Activated CD8-positive, alpha-beta T cell treated with anti-CD3 and anti-CD28 coated beads, Interleukin-2, amount 10 ng/mL, durations not matched to agents 7 days and 5 days (primary cell): ENCODE results near the gene MGAT2. TPM values are rescaled to one million over a fixed set of nuclear protein-coding genes. Genes with fewer than 3 reads are reported as not detected.
"Not testable (repeated sequence)": the region's sequence is repeated elsewhere in the genome, so short reads cannot be mapped to it uniquely, and the experiment has no call there.

ENCODE experiments used
- ATAC-seq: fragments of 150-1000 bp; cut with Tn5 transposase; one replicate; pipeline ENCODE4 v1.10.0; 2021; ENCODE audit warnings: moderate library complexity
- CTCF ChIA-PET: fragments of 350-600 bp; sonication (Branson Sonifier 250); formaldehyde crosslinking; loops from one replicate; lab custom pipeline; 2021; ENCODE audit warnings: antibody characterized with exemption; lab: Charles Lee
- POLR2A ChIA-PET: fragments of 350-600 bp; sonication (Branson Sonifier 250); formaldehyde crosslinking; loops from one replicate; lab custom pipeline; 2021; ENCODE audit warnings: antibody characterized with exemption; lab: Charles Lee
- DNase-seq: peaks from one replicate; pipeline ENCODE4 v3.0.0-alpha.2; 2020
- H3K27ac Mint-ChIP-seq: one replicate; pipeline ENCODE4 v1.8.0; 2021; ENCODE audit warnings: mild to moderate bottlenecking, mixed read lengths
- H3K27me3 Mint-ChIP-seq: one replicate; pipeline ENCODE4 v1.8.0; 2021; ENCODE audit warnings: low read depth, mixed read lengths
- H3K36me3 Mint-ChIP-seq: one replicate; pipeline ENCODE4 v1.8.0; 2021; ENCODE audit warnings: low read depth, mixed read lengths
- H3K4me1 Mint-ChIP-seq: one replicate; pipeline ENCODE4 v1.8.0; 2021; ENCODE audit warnings: low read depth, mixed read lengths
- H3K4me3 Mint-ChIP-seq: one replicate; pipeline ENCODE4 v1.8.0; 2021; ENCODE audit warnings: mild to moderate bottlenecking, mixed read lengths
- H3K9me3 Mint-ChIP-seq: one replicate; pipeline ENCODE4 v1.8.0; 2022; ENCODE audit warnings: mixed read lengths; ENCODE audit not compliant: insufficient read depth
- total RNA-seq, 2 experiments: library from RNA; stranded (reverse); gene quantifications; one replicate each; pipeline ENCODE4 v1.2.3, GENCODE V29; 2021

MGAT2 gene
- 10 to 100 TPM; 55.1 to 57.4 TPM for total RNA-seq

DNA sequence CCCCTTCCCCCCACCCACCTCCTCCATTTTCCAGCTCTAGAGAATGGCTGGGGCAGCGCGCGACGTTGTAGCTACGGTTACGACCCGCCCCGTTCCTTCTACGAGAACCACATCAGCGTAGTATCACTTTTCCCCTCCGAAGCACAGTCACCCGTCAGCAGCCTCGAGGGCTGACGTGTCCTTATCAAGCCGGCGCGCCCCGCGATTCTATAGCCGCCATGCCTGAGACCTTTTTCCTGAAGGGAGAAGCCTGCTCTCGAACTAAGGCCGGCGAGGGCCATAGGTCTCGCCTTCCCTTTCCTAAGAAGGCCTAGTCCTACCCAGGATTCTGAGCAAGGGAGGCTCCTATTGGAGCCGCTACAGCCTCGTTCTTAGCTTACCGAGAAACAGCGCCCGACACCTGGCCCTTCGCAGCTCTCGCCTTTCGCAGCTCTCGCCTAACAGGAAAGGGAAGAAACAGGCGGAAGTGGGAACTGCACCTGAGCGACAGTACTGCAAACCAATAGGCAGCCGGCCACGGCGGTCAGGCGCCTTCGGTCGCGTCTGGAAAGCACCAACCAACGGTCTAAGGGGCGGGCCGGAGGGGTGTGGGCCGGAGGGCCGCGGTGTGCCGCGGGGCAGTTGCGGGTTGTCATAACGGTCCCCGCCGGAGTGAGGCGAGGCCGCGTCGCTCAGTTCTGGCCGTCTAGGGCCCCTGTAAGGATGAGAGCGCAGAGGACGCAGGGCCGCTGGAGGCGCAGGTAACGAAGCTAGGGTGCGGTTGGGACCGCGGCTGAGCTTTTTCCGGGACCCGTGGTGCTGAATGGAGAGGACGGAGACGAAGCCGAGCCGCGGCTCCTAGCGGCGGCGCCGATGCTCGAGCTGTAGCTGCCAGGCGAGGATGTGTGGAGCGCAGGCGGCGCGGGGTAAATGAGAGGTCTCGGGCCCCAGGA, at the start of gene MGAT2, which contains the start of gene RPL36AL:
TSS of gene MGAT2 (plus strand) at position 618 of the 932 bp plus-strand sequence. CDS start 470 bp downstream, outside the sequence.
TSS of gene RPL36AL (minus strand) at position 445 of the 932 bp plus-strand sequence. CDS start 1,522 bp downstream, outside the sequence.
- Mint-ChIP-seq H3K27me3 (no peaks in the 10 kb centered on the region), H3K4me3 (peak within 1 kb of the TSS; percentile 93), H3K36me3 (peaks cover 74% of the 10 kb centered on the region), H3K27ac (peak within 1 kb of the TSS; percentile 96), H3K9me3 (no peaks in the 10 kb centered on the region), H3K4me1 (peaks cover 58% of the 10 kb centered on the region)
- ATAC-seq (peak; percentile 91), DNase-seq (peak; percentile 97)
- CTCF ChIA-PET, result interaction anchor here (0.6 to 6.7 kb wide), 23 partner anchors 9 to 381 kb away, joined by 3 to 118 read pairs (median 4); partner anchors contain the start of genes DNAAF2, KLHDC1, KLHDC2 and LRR1
- POLR2A ChIA-PET, result interaction anchor here (0.6 to 5.5 kb wide), 22 partner anchors 8 to 923 kb away, joined by 3 to 73 read pairs (median 6); partner anchors contain the start of genes DMAC2L, DNAAF2, KLHDC2 and L2HGDH

DNA sequence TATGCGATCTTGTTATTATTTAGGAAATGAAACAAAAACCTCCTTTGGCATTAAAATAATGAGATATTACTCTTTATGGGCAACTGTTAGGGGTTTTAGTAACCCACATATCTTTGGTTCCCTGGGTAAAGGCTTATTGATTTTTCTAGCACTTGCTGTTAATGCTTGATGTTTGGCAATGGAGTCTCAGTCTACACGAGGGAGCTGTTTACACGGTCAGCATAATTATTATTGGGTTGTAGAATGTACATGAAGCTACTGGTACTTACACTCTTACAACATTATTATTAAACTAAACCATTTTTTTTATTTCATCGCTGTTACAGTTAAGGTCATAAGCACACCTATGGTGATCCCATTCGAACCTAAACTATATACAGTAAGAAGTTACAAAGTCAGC, 46.6 kb upstream of the MGAT2 start:
- peaks cover 6% of the 10 kb centered on the region for H3K4me1 Mint-ChIP-seq
- DNase-seq, result no peak
- no peak for ATAC-seq
- no peaks in the 10 kb centered on the region for H3K27me3 Mint-ChIP-seq
- no peak overlapping the region for H3K4me3 Mint-ChIP-seq
- H3K9me3 Mint-ChIP-seq, result peaks cover 4% of the 10 kb centered on the region
- CTCF ChIA-PET, result no interaction called here
- H3K36me3 Mint-ChIP-seq, result peaks cover 55% of the 10 kb centered on the region
- no peak overlapping the region for H3K27ac Mint-ChIP-seq
- POLR2A ChIA-PET, result no interaction called here

DNA sequence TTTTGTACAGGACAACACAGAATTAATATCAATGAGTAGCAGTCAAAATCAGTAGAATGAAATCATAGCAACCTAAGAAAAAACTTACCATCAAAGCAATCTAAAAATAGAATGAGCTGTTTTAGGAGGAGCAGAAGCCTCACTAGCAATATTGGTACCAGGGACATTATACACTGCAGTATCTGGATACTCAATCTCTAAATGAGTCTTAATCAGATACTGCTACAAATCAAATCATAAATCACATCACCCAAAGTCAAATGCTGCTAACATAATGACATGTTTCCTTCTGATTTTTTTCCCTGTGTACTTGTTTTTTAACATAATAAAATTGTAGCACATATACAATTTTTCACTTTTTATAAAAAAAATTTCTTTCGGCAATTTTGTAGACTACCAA, 42.5 kb upstream of the MGAT2 start:
- no peak overlapping the region for H3K4me3 Mint-ChIP-seq
- H3K27ac Mint-ChIP-seq, result peak overlapping the region; percentile 56
- POLR2A ChIA-PET, result interaction anchor here (0.6 to 1.8 kb wide), 2 partner anchors 8 to 170 kb away, joined by 3 to 7 read pairs; partner anchors contain the start of gene RPS29
- peaks cover 28% of the 10 kb centered on the region for H3K4me1 Mint-ChIP-seq
- CTCF ChIA-PET, result interaction anchor here (0.6 kb wide), 1 partner anchor 54 kb away, joined by 3 read pairs; no protein-coding TSS in a partner anchor
- no peaks in the 10 kb centered on the region for H3K27me3 Mint-ChIP-seq
- H3K9me3 Mint-ChIP-seq, result no peaks in the 10 kb centered on the region
- DNase-seq (no peak), ATAC-seq (no peak)
- peaks cover 67% of the 10 kb centered on the region for H3K36me3 Mint-ChIP-seq

DNA sequence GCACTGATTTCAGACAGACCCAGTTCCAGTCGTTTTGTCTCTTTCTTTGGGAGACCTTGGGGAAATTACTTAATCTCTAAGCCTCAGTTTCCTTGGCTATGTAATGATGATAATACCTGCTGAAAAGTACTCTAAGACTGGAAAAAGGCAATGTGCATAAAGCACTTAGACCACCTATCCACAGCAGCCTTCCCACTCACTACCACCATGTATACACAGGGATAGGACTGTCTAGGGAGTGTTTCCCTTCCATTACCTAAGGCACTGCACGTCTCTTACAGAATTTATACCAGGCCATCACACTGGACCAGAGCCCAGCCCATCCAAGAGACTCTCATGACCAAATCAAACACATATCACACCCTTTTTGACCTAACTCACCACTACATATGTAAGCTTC, 40.8 kb upstream of the MGAT2 start:
- POLR2A ChIA-PET, result interaction anchor here (0.7 to 1.8 kb wide), 3 partner anchors 14 to 187 kb away, joined by 3 to 5 read pairs (median 4); partner anchors contain the start of genes MGAT2 and RPL36AL
- H3K4me3 Mint-ChIP-seq, result no peak overlapping the region
- H3K36me3 Mint-ChIP-seq, result peaks cover 71% of the 10 kb centered on the region
- H3K27ac Mint-ChIP-seq, result no peak overlapping the region
- CTCF ChIA-PET, result interaction anchor here (1.5 kb wide), 1 partner anchor 118 kb away, joined by 6 read pairs; no protein-coding TSS in a partner anchor
- H3K4me1 Mint-ChIP-seq, result peaks cover 41% of the 10 kb centered on the region
- no peak for ATAC-seq
- H3K9me3 Mint-ChIP-seq, result no peaks in the 10 kb centered on the region
- no peaks in the 10 kb centered on the region for H3K27me3 Mint-ChIP-seq
- no peak for DNase-seq

DNA sequence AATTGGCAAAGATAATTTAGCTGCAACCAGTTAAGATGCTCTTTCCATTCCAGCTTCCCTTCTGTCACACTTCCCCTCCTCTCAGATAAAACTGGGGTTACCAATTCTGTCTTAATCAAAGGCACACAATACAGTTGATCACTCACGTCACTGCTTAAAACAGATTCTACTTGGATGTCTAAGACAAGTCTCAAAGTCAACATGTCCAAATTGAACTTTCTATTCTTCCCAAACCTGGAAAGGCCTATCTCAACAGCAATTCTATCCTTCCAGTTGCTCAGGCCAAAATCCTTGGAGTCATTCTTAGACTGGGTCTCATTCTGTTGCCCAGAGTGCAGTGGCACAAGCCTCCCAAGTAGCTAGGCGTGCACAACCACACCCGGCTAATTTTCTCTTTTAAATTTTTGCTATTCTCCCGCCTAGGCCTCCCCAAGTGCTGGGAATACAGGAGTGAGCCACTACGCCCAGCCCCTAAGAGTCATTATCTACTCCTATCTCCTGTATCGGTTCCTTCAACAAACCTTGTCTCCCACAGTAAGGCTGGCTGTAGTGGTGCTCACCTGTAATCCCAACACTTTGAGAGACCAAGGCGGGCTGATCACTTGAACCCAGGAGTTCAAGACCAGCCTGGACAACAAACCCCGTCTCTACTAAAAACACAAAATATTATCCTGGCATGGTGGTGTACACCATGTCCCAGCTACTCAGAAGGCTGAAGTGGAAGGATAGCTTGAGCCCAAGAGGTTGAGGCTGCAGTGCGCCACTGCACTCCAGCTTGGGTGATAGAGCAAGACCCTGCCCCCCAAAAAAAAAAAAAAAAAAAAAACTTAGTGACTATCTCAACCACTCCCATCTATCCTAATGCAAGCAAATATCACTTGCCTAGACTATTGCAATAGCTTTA, 39.1 kb upstream of the MGAT2 start:
- no peak overlapping the region for H3K4me3 Mint-ChIP-seq
- DNase-seq, result no peak
- CTCF ChIA-PET, result interaction anchor here (1.5 kb wide), 1 partner anchor 120 kb away, joined by 6 read pairs; no protein-coding TSS in a partner anchor

DNA sequence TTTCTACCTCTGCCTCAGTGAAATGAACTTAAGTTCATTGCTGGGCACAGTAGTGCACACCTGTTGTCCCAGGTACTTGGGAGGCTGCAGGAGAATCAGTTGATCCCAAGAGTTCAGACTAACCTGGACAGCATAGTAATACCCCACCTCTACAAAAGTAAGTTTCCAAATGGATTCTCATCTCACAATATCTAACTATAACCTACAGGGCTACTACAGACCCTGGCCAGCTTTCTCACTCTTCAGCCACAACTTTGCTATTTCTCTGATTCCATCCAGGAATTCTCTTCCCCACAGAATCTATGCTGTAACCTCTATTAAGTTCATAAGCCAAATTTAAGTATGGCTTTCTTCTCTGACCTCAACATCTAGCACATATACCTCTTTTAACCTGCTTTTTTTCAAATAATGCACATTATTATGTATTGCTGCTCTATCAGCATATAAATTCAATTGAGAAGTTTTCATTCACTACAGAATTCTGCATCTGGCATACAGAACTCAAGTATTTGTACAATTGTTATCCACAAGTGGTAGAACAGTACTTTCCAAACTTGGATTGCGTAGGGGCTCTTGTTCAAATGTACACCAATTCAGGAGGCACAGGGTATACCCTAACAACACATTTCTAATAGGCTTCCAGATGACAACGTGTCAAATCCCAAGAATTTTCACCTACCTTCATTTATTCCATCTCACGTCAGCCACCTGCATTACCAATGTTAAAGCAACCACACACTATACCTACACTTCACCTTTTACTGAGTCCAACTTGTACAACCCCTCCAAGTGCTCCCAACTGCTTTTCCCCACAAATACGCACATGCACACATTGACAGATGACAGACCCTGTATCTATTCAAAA, 38.3 kb upstream of the MGAT2 start:
- Mint-ChIP-seq H3K4me1 (peaks cover 48% of the 10 kb centered on the region), H3K27me3 (no peaks in the 10 kb centered on the region), H3K27ac (peak overlapping the region; percentile 43), H3K36me3 (peaks cover 73% of the 10 kb centered on the region), H3K9me3 (no peaks in the 10 kb centered on the region), H3K4me3 (no peak overlapping the region)
- no peak for ATAC-seq
- DNase-seq, result no peak
- POLR2A ChIA-PET, result interaction anchor here (0.9 to 1.0 kb wide), 2 partner anchors 13 to 32 kb away, joined by 3 read pairs; no protein-coding TSS in a partner anchor
- CTCF ChIA-PET, result no interaction called here

More for the DNA sequence above, 39.1 kb upstream of the MGAT2 start:
- ATAC-seq, result no peak
- peaks cover 80% of the 10 kb centered on the region for H3K36me3 Mint-ChIP-seq
- H3K27ac Mint-ChIP-seq, result no peak overlapping the region
- H3K4me1 Mint-ChIP-seq, result peaks cover 43% of the 10 kb centered on the region
- POLR2A ChIA-PET, result interaction anchor here (0.9 kb wide), 1 partner anchor 31 kb away, joined by 3 read pairs; no protein-coding TSS in a partner anchor
- no peaks in the 10 kb centered on the region for H3K27me3 Mint-ChIP-seq
- no peaks in the 10 kb centered on the region for H3K9me3 Mint-ChIP-seq

DNA sequence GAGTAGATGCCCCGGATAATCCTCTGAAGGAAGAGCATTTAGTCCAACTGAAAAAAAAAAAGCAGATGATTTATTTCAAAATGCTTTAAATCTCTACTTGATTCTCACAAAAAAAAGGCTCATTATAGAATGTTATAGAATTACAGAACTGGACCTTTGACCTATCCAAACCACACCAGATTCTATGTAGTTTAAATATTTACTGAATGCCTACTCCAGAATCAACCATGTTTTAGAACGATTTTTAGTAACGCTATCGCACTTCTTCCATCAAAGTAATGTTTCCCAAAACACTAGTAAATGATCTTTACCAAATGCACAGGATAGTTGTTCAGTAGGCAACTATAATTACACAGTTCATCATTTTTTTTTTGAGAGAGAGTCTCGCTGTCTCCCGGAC, 37.0 kb upstream of the MGAT2 start:
- Mint-ChIP-seq H3K27me3 (no peaks in the 10 kb centered on the region), H3K4me3 (peak overlapping the region; percentile 81), H3K4me1 (peaks cover 50% of the 10 kb centered on the region), H3K27ac (peak overlapping the region; percentile 83), H3K9me3 (no peaks in the 10 kb centered on the region), H3K36me3 (peaks cover 64% of the 10 kb centered on the region)
- DNase-seq (no peak), ATAC-seq (no peak)
- POLR2A ChIA-PET, result interaction anchor here (0.9 to 1.4 kb wide), 3 partner anchors 12 to 941 kb away, joined by 3 read pairs; no protein-coding TSS in a partner anchor
- CTCF ChIA-PET, result interaction anchor here (1.6 kb wide), 1 partner anchor 122 kb away, joined by 5 read pairs; no protein-coding TSS in a partner anchor

DNA sequence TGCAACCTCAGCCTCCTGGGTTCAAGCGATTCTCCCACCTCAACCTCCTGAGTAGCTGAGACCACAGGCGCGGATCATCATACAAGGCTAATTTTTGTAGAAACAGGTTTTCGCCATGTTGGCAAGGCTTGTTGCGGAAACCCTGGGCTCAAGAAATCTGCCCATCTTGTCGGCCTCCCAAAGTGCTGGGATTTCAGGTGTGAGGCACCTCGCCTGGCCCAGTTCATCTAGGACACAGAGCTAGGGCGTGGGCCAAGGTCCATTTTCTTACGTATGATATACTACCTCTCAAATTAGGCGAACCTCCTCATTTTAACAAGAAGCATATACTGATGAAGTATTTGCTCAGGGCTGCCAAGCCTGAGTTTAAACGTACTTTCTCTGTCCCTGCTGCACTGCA, 36.5 kb upstream of the MGAT2 start:
- Mint-ChIP-seq H3K4me1 (peaks cover 46% of the 10 kb centered on the region), H3K4me3 (peak overlapping the region; percentile 81), H3K27ac (peak overlapping the region; percentile 83), H3K9me3 (no peaks in the 10 kb centered on the region), H3K36me3 (peaks cover 64% of the 10 kb centered on the region), H3K27me3 (no peaks in the 10 kb centered on the region)
- ChIA-PET CTCF (interaction anchor here (1.6 kb wide), 1 partner anchor 122 kb away, joined by 5 read pairs; no protein-coding TSS in a partner anchor), POLR2A (interaction anchor here (1.4 to 5.0 kb wide), 2 partner anchors 37 to 39 kb away, joined by 3 to 73 read pairs; partner anchors contain the start of genes MGAT2 and RPL36AL)
- no peak for DNase-seq
- no peak for ATAC-seq

DNA sequence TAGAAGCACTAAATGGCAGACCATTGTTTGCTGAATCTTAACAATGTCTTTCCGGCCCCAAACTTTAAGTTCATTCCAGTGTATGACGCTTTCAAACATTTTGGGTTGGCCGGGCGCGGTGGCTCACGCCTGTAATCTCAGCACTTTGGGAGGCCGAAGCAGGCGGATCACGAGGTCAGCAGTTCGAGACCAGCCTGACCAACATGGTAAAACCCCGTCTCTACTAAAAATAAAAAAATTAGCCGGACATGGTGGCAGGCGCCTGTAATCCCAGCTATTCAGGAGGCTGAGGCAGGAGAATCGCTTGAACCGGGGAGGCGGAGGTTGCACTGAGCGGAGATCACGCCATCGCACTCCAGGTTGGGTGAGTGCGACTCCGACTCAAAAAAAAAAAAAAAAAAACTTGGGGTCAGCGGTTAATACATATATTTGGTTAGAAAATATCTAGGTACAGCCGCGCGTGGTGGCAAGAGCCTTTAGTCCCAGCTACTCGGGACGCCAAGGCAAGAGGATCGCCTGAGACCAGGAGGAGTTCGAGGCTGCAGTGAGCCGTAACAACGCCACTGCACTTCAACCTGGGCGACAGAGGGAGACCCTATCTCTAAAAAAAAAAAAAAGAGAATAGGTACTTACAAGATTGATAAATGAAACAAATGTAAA, 35.5 kb upstream of the MGAT2 start:
- H3K4me3 Mint-ChIP-seq, result peak overlapping the region; percentile 81
- ATAC-seq, H3K27me3 Mint-ChIP-seq, H3K9me3 Mint-ChIP-seq: not testable (repeated sequence)
- peak overlapping the region; percentile 99 for H3K27ac Mint-ChIP-seq
- ChIA-PET CTCF (interaction anchor here (0.6 to 4.0 kb wide), 6 partner anchors 10 to 1236 kb away, joined by 3 to 45 read pairs (median 15); partner anchors contain the start of genes DNAAF2, LRR1, MGAT2 and RPL36AL), POLR2A (interaction anchor here (0.5 to 5.0 kb wide), 8 partner anchors 8 to 267 kb away, joined by 3 to 112 read pairs (median 6); partner anchors contain the start of genes DNAAF2, LRR1, MGAT2 and NEMF)
- DNase-seq, result peak; percentile 31
- H3K36me3 Mint-ChIP-seq, result peaks cover 57% of the 10 kb centered on the region
- H3K4me1 Mint-ChIP-seq, result peaks cover 41% of the 10 kb centered on the region
